ENCODE measurements around the gene RPL34. TPM values are rescaled to one million over a fixed set of nuclear protein-coding genes. Genes with fewer than 3 reads are reported as not detected.

The RPL34 gene
- total RNA-seq, 1 experiment from 2014 or later, result 488 TPM

- no peak overlapping the region for H3K4me3 ChIP-seq (ENCODE audit: low read depth in 2 of 2, low read length in 2 of 2)
- TF ChIP-seq TCF7L2 (IDR thresholded peaks at IDR 0.05; ENCODE audit: low read depth, low read length), result no peak
- no peak for TF ChIP-seq POLR2AphosphoS5 (IDR thresholded peaks at IDR 0.05; ENCODE audit: low read depth, low read length)
- TF ChIP-seq SIN3A (IDR thresholded peaks at IDR 0.05; ENCODE audit: borderline replicate concordance, insufficient read depth, low read depth, low read length), result no peak
- TF ChIP-seq, protein P1, sequence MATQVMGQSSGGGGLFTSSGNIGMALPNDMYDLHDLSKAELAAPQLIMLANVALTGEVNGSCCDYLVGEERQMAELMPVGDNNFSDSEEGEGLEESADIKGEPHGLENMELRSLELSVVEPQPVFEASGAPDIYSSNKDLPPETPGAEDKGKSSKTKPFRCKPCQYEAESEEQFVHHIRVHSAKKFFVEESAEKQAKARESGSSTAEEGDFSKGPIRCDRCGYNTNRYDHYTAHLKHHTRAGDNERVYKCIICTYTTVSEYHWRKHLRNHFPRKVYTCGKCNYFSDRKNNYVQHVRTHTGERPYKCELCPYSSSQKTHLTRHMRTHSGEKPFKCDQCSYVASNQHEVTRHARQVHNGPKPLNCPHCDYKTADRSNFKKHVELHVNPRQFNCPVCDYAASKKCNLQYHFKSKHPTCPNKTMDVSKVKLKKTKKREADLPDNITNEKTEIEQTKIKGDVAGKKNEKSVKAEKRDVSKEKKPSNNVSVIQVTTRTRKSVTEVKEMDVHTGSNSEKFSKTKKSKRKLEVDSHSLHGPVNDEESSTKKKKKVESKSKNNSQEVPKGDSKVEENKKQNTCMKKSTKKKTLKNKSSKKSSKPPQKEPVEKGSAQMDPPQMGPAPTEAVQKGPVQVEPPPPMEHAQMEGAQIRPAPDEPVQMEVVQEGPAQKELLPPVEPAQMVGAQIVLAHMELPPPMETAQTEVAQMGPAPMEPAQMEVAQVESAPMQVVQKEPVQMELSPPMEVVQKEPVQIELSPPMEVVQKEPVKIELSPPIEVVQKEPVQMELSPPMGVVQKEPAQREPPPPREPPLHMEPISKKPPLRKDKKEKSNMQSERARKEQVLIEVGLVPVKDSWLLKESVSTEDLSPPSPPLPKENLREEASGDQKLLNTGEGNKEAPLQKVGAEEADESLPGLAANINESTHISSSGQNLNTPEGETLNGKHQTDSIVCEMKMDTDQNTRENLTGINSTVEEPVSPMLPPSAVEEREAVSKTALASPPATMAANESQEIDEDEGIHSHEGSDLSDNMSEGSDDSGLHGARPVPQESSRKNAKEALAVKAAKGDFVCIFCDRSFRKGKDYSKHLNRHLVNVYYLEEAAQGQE (IDR thresholded peaks at IDR 0.05; ENCODE audit: insufficient read depth in 1 of 2, low read depth in 2 of 2, low read length in 1 of 2), result no peak
- TF ChIP-seq, protein P2, sequence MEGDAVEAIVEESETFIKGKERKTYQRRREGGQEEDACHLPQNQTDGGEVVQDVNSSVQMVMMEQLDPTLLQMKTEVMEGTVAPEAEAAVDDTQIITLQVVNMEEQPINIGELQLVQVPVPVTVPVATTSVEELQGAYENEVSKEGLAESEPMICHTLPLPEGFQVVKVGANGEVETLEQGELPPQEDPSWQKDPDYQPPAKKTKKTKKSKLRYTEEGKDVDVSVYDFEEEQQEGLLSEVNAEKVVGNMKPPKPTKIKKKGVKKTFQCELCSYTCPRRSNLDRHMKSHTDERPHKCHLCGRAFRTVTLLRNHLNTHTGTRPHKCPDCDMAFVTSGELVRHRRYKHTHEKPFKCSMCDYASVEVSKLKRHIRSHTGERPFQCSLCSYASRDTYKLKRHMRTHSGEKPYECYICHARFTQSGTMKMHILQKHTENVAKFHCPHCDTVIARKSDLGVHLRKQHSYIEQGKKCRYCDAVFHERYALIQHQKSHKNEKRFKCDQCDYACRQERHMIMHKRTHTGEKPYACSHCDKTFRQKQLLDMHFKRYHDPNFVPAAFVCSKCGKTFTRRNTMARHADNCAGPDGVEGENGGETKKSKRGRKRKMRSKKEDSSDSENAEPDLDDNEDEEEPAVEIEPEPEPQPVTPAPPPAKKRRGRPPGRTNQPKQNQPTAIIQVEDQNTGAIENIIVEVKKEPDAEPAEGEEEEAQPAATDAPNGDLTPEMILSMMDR (IDR thresholded peaks at IDR 0.05), result no peak
- no peak for ATAC-seq
- ChIA-PET CTCF (no interaction called here), POLR2A (no interaction called here)
- in situ Hi-C loops (cut with HindIII; ENCODE audit: low pct_unique_long_range_greater_than_20kb, low sequenced_read_pairs) (no loop called here), intact Hi-C loops (cut with micrococcal nuclease; ENCODE audit: unreplicated experiment) (no loop called here)
- no peak for DNase-seq (ENCODE audit: low read depth, low spot score)
- no peaks in the 10 kb centered on the region for H3K9me3 ChIP-seq (ENCODE audit: control insufficient read depth, insufficient read depth, low read depth, low read length)
- H3K27me3 ChIP-seq (ENCODE audit: control insufficient read depth, insufficient read depth, low read length), result no peaks in the 10 kb centered on the region
- peaks cover 7% of the 10 kb centered on the region for H3K4me1 ChIP-seq (ENCODE audit: control insufficient read depth, insufficient read depth, low read length)
- H3K27ac ChIP-seq (ENCODE audit: low read length), result no peak overlapping the region
- peaks cover 50% of the 10 kb centered on the region for H3K36me3 ChIP-seq (ENCODE audit: control insufficient read depth, insufficient read depth, low read length)
- no TSS peak for BruUV-seq (replicated peaks)
These were observed 5.7 kb downstream of the RPL34 start for GRCh38 chr4:108626056-108626455.

DNA sequence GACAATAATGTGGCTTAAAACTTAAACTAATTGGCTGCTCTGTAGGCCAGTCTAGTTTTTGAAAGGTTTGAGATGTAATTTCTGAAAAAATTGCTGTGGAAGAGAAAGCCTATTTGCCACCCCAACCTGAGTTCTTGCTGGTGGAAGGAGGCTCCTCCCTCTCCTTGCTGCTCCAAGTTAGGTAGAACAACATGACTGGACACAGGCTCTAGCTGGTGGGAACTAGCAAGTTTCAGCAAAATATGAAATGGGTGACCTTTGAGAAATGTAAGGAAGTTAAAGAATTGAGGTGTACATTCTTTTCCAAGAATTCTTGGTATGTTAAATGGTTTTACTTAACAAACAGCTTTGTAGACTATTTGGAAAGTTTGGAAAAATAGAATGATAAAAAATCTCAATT is 8.0 kb downstream of the RPL34 start:
- Histone ChIP-seq H3K27me3 (ENCODE audit: control insufficient read depth, insufficient read depth, low read length) (no peaks in the 10 kb centered on the region), H3K27ac (ENCODE audit: low read length) (no peak overlapping the region), H3K4me1 (ENCODE audit: control insufficient read depth, insufficient read depth, low read length) (no peaks in the 10 kb centered on the region), H3K4me3 (ENCODE audit: low read depth in 2 of 2, low read length in 2 of 2) (no peak overlapping the region), H3K36me3 (ENCODE audit: control insufficient read depth, insufficient read depth, low read length) (peaks cover 38% of the 10 kb centered on the region), H3K9me3 (ENCODE audit: control insufficient read depth, insufficient read depth, low read depth, low read length) (no peaks in the 10 kb centered on the region)
- in situ Hi-C loops (cut with HindIII; ENCODE audit: low pct_unique_long_range_greater_than_20kb, low sequenced_read_pairs) (no loop called here), intact Hi-C loops (cut with micrococcal nuclease; ENCODE audit: unreplicated experiment) (no loop called here)
- TF ChIP-seq TCF7L2 (IDR thresholded peaks at IDR 0.05; ENCODE audit: low read depth, low read length) (no peak), SIN3A (IDR thresholded peaks at IDR 0.05; ENCODE audit: borderline replicate concordance, insufficient read depth, low read depth, low read length) (no peak), POLR2AphosphoS5 (IDR thresholded peaks at IDR 0.05; ENCODE audit: low read depth, low read length) (no peak)
- TF ChIP-seq, protein P1 (IDR thresholded peaks at IDR 0.05; ENCODE audit: insufficient read depth in 1 of 2, low read depth in 2 of 2, low read length in 1 of 2), result no peak
- TF ChIP-seq, protein P2 (IDR thresholded peaks at IDR 0.05), result no peak
- ChIA-PET CTCF (no interaction called here), POLR2A (interaction anchor here (0.7 kb wide), 1 partner anchor 801 kb away, joined by 5 read pairs; no protein-coding TSS in a partner anchor)
- BruUV-seq (replicated peaks), result no TSS peak
- DNase-seq (ENCODE audit: low read depth, low spot score) (no peak), ATAC-seq (no peak)

All from Panc1 (cell line).